ENCODE measurements around the gene C10orf71.

GRCh38 chr10:49353895-49354566 lies 55.1 kb downstream of the C10orf71 start:
- no peak for TF ChIP-seq CTCF (IDR thresholded peaks at IDR 0.05)
- TF ChIP-seq POLR2A (IDR thresholded peaks at IDR 0.05), result no peak

Measured in testis (tissue), 2 donors.